ENCODE data around the gene AUNIP.

Gene AUNIP

DNA sequence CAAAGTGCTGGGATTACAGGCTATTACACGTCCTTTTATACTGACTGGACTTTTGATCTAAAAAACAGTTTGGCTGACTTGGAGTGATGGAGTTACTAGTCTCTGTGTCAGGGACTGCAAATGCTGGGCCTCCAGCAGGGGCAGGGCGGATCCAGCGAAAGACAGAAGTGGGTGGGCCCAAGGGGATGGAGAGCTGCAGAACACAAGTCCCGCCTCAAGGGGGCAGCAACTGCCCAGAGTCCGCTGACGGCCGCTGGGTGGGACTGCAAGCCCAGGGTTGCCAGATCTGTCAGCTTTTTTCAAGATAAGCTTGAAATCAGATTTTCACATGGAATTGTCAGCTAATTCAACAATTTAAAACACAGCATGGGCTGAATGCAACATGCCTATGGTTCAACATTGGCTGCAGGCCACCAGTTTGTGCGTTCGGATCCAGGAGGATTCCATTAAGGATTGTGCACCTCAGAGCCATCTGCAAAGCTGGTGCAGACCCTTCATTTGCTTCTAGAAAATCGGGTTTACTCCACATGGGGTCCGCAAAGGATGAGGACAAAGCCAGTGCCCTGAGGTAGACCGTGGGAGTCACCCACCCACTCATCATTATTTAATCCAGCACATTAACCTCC lies 36.2 kb upstream of the AUNIP start (continued):
- TF ChIP-seq KLF1 (tag by site-specific recombination; IDR thresholded peaks at IDR 0.05), result peak; percentile 55; the same call in 1 of the 2 replicates

DNA sequence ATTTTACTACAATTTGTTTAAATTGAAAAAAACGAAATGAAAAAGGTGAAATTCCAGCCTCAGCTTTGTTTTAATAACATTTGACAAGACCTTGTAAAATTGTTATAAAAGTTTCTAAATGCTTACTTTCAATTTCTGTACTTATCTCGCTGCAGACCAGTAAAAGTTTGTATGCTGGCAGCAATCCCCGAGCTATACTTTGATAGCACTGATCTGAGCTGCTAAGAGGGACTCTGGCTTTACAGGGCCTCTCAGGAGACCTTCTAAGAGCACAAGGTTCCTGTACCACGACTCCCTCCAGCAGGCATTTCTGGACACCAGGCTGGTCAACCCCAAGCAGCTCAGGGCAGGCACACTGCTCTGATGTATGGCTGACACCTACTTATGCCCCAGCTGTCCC lies 33.9 kb upstream of the AUNIP start:
- Histone ChIP-seq H3K4me1 (ENCODE audit: control insufficient read depth, insufficient read depth, low read length) (no peaks in the 10 kb centered on the region), H3K4me3 (ENCODE audit: low read depth, low read length) (no peak overlapping the region), H3K36me3 (ENCODE audit: control insufficient read depth in 2 of 2, insufficient read depth in 1 of 2, low read length in 2 of 2) (peaks cover 0 to 32% of the 10 kb centered on the region in 2 experiments; a peak in 2 of 3 replicates), H3K27ac (ENCODE audit: extremely low read depth, low read depth, low read length) (no peak overlapping the region), H3K9me3 (ENCODE audit: control insufficient read depth, insufficient read depth, low read depth, low read length) (no peaks in the 10 kb centered on the region)
- ChIA-PET POLR2A (interaction anchor here (1.0 kb wide), 1 partner anchor 18 kb away, joined by 3 read pairs; the partner anchor contains the start of gene PAQR7), CTCF (interaction anchor here (0.6 to 3.3 kb wide), 9 partner anchors 10 to 251 kb away, joined by 3 to 13 read pairs (median 5); partner anchors contain the start of gene PAFAH2)
- TF ChIP-seq PRDM1 (tag by site-specific recombination; IDR thresholded peaks at IDR 0.05) (peak; percentile 54; the same call in 1 of the 2 replicates), ZNF791 (tag by site-specific recombination; IDR thresholded peaks at IDR 0.05) (no peak), SP2 (tag by site-specific recombination; IDR thresholded peaks at IDR 0.05) (no peak), ZNF585B (tag by site-specific recombination; IDR thresholded peaks at IDR 0.05) (no peak), REPIN1 (tag by site-specific recombination; IDR thresholded peaks at IDR 0.05; ENCODE audit: low read depth) (no peak)
- TF ChIP-seq, protein P1, sequence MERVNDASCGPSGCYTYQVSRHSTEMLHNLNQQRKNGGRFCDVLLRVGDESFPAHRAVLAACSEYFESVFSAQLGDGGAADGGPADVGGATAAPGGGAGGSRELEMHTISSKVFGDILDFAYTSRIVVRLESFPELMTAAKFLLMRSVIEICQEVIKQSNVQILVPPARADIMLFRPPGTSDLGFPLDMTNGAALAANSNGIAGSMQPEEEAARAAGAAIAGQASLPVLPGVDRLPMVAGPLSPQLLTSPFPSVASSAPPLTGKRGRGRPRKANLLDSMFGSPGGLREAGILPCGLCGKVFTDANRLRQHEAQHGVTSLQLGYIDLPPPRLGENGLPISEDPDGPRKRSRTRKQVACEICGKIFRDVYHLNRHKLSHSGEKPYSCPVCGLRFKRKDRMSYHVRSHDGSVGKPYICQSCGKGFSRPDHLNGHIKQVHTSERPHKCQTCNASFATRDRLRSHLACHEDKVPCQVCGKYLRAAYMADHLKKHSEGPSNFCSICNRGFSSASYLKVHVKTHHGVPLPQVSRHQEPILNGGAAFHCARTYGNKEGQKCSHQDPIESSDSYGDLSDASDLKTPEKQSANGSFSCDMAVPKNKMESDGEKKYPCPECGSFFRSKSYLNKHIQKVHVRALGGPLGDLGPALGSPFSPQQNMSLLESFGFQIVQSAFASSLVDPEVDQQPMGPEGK (tag by site-specific recombination; IDR thresholded peaks at IDR 0.05), result no peak

DNA sequence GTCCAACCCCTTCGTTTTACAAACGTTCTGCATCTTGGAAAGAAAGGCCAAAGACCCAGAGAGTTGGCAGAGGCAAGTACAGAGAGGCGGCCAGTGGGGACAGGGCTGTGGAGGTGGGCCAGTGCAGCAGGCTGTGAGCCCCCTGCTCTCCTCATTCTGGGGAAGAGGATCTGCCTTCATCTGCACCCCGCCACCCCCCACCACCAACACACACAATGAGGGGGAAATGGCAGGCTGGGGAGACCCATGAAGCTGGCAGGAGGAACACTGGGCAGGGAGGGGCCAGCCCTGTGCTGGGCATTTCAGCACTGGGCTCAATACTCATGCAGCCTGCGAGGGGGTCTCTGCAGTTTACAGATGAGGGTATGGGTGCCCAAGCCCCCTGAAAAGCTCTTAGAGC lies 32.3 kb upstream of the AUNIP start:
- ChIA-PET POLR2A (interaction anchor here (0.6 to 1.1 kb wide), 7 partner anchors 13 to 133 kb away, joined by 3 to 11 read pairs (median 4); no protein-coding TSS in a partner anchor), CTCF (interaction anchor here (0.6 to 3.3 kb wide), 3 partner anchors 68 to 144 kb away, joined by 5 to 13 read pairs (median 8); partner anchors contain the start of gene PAFAH2)
- no peak overlapping the region for H3K4me3 ChIP-seq (ENCODE audit: low read depth, low read length)
- H3K36me3 ChIP-seq (ENCODE audit: control insufficient read depth in 2 of 2, insufficient read depth in 1 of 2, low read length in 2 of 2), result peaks cover 0 to 20% of the 10 kb centered on the region in 2 experiments; a peak in 2 of 3 replicates
- no peaks in the 10 kb centered on the region for H3K9me3 ChIP-seq (ENCODE audit: control insufficient read depth, insufficient read depth, low read depth, low read length)
- no peak for TF ChIP-seq SETDB1 (IDR thresholded peaks at IDR 0.05; ENCODE audit: insufficient read length, low read length)
- TF ChIP-seq GFI1B (tag by site-specific recombination; IDR thresholded peaks at IDR 0.05), result no peak
- no peak for TF ChIP-seq BCL11A (tag by site-specific recombination; IDR thresholded peaks at IDR 0.05; ENCODE audit: low read depth)
- TF ChIP-seq TRIM28 (IDR thresholded peaks at IDR 0.05; ENCODE audit: borderline replicate concordance, low read length), result no peak
- no peak for TF ChIP-seq ZNF701 (tag by site-specific recombination; IDR thresholded peaks at IDR 0.05)
- no peak for TF ChIP-seq ZNF768 (tag by site-specific recombination; IDR thresholded peaks at IDR 0.05)
- TF ChIP-seq, protein P2, sequence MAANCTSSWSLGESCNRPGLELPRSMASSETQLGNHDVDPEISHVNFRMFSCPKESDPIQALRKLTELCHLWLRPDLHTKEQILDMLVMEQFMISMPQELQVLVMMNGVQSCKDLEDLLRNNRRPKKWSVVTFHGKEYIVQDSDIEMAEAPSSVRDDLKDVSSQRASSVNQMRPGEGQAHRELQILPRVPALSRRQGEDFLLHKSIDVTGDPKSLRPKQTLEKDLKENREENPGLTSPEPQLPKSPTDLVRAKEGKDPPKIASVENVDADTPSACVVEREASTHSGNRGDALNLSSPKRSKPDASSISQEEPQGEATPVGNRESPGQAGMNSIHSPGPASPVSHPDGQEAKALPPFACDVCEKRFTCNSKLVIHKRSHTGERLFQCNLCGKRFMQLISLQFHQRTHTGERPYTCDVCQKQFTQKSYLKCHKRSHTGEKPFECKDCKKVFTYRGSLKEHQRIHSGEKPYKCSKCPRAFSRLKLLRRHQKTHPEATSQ (tag by site-specific recombination; IDR thresholded peaks at IDR 0.05), result no peak
- no peak for TF ChIP-seq ZNF48 (tag by site-specific recombination; IDR thresholded peaks at IDR 0.05)
- TF ChIP-seq KLF10 (tag by site-specific recombination; IDR thresholded peaks at IDR 0.05), result no peak
- TF ChIP-seq ZNF140 (tag by site-specific recombination; IDR thresholded peaks at IDR 0.05), result no peak
- H3K27ac ChIP-seq (ENCODE audit: extremely low read depth, low read depth, low read length), result no peak overlapping the region
- no peaks in the 10 kb centered on the region for H3K4me1 ChIP-seq (ENCODE audit: control insufficient read depth, insufficient read depth, low read length)
